ENCODE data around the gene PRKACA. TPM values are rescaled to one million over a fixed set of nuclear protein-coding genes. Genes with fewer than 3 reads are reported as not detected.

Gene PRKACA
- total RNA-seq, 2 experiments from 2014 or later = 21.1 to 62.0 TPM

GRCh38 chr19:14059652-14060155 lies 57.9 kb downstream of the PRKACA start:
- Histone ChIP-seq H3K79me2 (ENCODE audit: insufficient read depth, low read depth, low read length) (no peaks in the 10 kb centered on the region), H3K9me3 (ENCODE audit: low read length) (no peaks in the 10 kb centered on the region), H3K4me3 (ENCODE audit: low read depth, low read length, poor library complexity, severe bottlenecking) (no peak overlapping the region), H2AFZ (ENCODE audit: low read length) (no peak overlapping the region), H4K20me1 (ENCODE audit: insufficient read depth, low read length) (no peaks in the 10 kb centered on the region), H3K9me2 (ENCODE audit: insufficient read depth, low read length) (no peaks in the 10 kb centered on the region), H3K27ac (ENCODE audit: low read depth, low read length, poor library complexity, severe bottlenecking) (no peak overlapping the region), H3K4me2 (ENCODE audit: low read length) (no peak overlapping the region), H3K36me3 (ENCODE audit: insufficient read depth, low read length) (no peaks in the 10 kb centered on the region), H3K4me1 (ENCODE audit: insufficient read depth, low read length, poor library complexity, severe bottlenecking) (peaks cover 6% of the 10 kb centered on the region)
- TF ChIP-seq EZH2phosphoT487 (IDR thresholded peaks at IDR 0.05; ENCODE audit: borderline replicate concordance, low read depth, low read length) = no peak
- no peak for TF ChIP-seq CTCF (conservative IDR thresholded peaks at IDR 0.05; ENCODE audit: low read length)
- ChIA-PET CTCF (ENCODE audit: unreplicated experiment) (interaction anchor here (0.6 to 0.8 kb wide), 2 partner anchors 9 to 107 kb away, joined by 3 read pairs; no protein-coding TSS in a partner anchor), POLR2A (no interaction called here)
- DNase-seq (ENCODE audit: low spot score) = no peak
- intact Hi-C loops (cut with micrococcal nuclease; ENCODE audit: unreplicated experiment) = no loop called here
- BruUV-seq (replicated peaks) = no TSS peak

- TF ChIP-seq CTCF (conservative IDR thresholded peaks at IDR 0.05; ENCODE audit: low read length) (peak; percentile 90), EZH2phosphoT487 (IDR thresholded peaks at IDR 0.05; ENCODE audit: borderline replicate concordance, low read depth, low read length) (no peak)
These were observed 58.5 kb downstream of the PRKACA start for GRCh38 chr19:14059093-14059480.

More at GRCh38 chr19:14059093-14059480, 58.5 kb downstream of the PRKACA start:
- ChIA-PET CTCF (ENCODE audit: unreplicated experiment) (interaction anchor here (0.8 kb wide), 2 partner anchors 77 to 106 kb away, joined by 3 read pairs; partner anchors contain the start of gene ASF1B), POLR2A (no interaction called here)
- peaks cover 6% of the 10 kb centered on the region for H3K4me1 ChIP-seq (ENCODE audit: insufficient read depth, low read length, poor library complexity, severe bottlenecking)
- H3K4me3 ChIP-seq (ENCODE audit: low read depth, low read length, poor library complexity, severe bottlenecking) = no peak overlapping the region
- no peaks in the 10 kb centered on the region for H4K20me1 ChIP-seq (ENCODE audit: insufficient read depth, low read length)
- H2AFZ ChIP-seq (ENCODE audit: low read length) = no peak overlapping the region
- H3K9me3 ChIP-seq (ENCODE audit: low read length) = no peaks in the 10 kb centered on the region
- no peaks in the 10 kb centered on the region for H3K9me2 ChIP-seq (ENCODE audit: insufficient read depth, low read length)
- peak; percentile 47 for DNase-seq (ENCODE audit: low spot score)
- H3K27ac ChIP-seq (ENCODE audit: low read depth, low read length, poor library complexity, severe bottlenecking) = no peak overlapping the region
- H3K79me2 ChIP-seq (ENCODE audit: insufficient read depth, low read depth, low read length) = no peaks in the 10 kb centered on the region
- H3K4me2 ChIP-seq (ENCODE audit: low read length) = no peak overlapping the region
- H3K36me3 ChIP-seq (ENCODE audit: insufficient read depth, low read length) = no peaks in the 10 kb centered on the region
- intact Hi-C loops (cut with micrococcal nuclease; ENCODE audit: unreplicated experiment) = no loop called here
- BruUV-seq (replicated peaks) = no TSS peak

Measured in OCI-LY7 (cell line).